ENCODE measurements around the gene MAPKAP1.
A peak's percentile ranks its signal among the peaks of the same experiment; 100 is the strongest.

Gene MAPKAP1

DNA sequence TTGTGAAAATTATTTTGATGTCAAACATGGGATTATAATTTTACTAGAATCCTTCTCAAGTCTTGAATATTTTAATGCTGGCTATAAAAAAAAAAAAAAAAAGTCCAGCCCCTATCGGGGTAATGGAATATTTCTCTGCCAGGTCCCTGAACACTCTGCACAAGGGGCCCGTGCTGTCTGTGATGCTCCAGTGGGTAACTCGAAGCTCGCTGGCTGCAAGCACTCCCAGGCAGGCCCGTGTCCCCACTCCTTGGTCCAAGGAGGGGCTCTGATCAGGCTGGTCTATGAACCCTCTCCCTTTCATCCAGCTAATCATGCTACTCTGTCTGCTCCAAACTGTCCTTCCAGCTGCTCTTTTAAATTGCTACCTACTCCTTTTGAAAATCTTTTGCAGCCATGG, 264.6 kb downstream of the MAPKAP1 start:
- Mint-ChIP-seq H3K36me3 (ENCODE audit: insufficient read depth) (peaks cover 22% of the 10 kb centered on the region), H3K27me3 (no peaks in the 10 kb centered on the region), H3K4me1 (ENCODE audit: low read depth in 2 of 2) (peaks cover 0 to 6% of the 10 kb centered on the region in 2 donors), H3K27ac (no peak overlapping the region), H3K9me3 (no peaks in the 10 kb centered on the region), H3K4me3 (no peak overlapping the region)
- no peak for ATAC-seq (replicated peaks)
- DNase-seq, result no peak

DNA sequence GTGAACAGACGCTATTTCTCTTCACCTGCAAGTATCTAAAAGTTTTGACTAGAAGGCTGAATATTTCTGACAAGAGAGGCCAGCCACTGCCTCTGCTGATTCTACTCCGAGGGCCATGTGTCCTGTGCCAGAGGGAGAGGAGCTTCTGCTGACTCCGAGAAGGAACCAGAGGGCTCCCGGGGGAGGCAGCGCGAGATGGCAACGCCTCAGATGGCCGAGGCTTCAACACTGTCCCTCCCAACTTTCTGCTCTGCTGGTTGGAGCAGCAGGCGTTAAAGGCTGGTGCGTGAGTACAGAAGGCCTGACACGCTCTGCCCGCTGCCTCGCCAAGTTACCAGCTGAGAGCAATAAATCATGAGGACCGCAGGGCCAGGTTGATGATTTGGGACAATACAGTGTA, 266.6 kb downstream of the MAPKAP1 start:
- Mint-ChIP-seq H3K36me3 (ENCODE audit: insufficient read depth) (peaks cover 22% of the 10 kb centered on the region), H3K27me3 (no peaks in the 10 kb centered on the region), H3K4me1 (ENCODE audit: low read depth in 2 of 2) (peaks cover 0 to 4% of the 10 kb centered on the region in 2 donors), H3K4me3 (no peak overlapping the region), H3K9me3 (no peaks in the 10 kb centered on the region), H3K27ac (no peak overlapping the region)
- DNase-seq (no peak), ATAC-seq (replicated peaks) (no peak)

DNA sequence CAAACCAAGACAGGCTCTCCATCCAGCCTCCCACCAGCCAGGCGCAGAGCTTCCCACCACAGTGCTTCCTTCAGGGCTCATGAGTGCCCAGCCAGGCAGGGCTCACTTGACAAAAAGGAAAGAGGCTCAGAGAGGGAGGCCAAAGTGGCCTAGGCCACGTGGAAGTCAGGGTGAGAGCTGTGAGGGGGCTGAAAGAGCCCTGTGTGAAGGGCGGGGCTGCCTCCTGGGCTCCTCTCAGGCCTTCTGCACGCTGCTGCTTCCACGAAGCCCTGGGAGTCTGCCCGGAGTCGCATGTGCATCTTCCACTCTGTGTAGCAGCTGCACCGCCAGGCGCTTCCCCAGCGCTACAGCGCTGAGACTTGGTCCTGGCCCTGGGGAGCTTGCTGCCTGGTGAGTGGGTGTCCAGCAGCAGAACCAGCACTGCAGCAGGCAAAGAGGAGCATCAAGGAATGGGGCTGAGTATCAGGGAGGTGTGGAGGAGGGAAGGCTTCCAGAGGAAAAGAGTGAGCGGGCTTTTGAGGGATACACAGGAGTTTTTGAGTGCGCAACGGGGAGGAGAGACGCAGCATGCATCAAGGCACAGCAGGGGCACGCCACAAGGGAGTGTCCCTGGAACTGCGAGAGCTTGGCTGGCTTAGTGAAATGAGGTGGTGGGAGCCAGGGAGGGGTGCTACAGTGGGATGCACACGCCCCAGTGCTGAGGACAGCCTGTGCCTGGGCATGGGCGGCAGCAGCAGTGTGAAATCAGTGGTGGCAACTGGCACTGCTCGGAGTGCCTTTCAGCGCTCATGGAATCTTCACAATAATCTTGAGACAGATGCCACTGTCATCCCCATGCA, 267.4 kb downstream of the MAPKAP1 start:
- DNase-seq, result no peak
- H3K27me3 Mint-ChIP-seq, result no peaks in the 10 kb centered on the region
- no peak for ATAC-seq (replicated peaks)
- H3K36me3 Mint-ChIP-seq (ENCODE audit: insufficient read depth), result peaks cover 18% of the 10 kb centered on the region
- no peaks in the 10 kb centered on the region for H3K9me3 Mint-ChIP-seq
- no peaks in the 10 kb centered on the region for H3K4me1 Mint-ChIP-seq (ENCODE audit: low read depth in 2 of 2)
- H3K4me3 Mint-ChIP-seq, result no peak overlapping the region
- no peak overlapping the region for H3K27ac Mint-ChIP-seq

DNA sequence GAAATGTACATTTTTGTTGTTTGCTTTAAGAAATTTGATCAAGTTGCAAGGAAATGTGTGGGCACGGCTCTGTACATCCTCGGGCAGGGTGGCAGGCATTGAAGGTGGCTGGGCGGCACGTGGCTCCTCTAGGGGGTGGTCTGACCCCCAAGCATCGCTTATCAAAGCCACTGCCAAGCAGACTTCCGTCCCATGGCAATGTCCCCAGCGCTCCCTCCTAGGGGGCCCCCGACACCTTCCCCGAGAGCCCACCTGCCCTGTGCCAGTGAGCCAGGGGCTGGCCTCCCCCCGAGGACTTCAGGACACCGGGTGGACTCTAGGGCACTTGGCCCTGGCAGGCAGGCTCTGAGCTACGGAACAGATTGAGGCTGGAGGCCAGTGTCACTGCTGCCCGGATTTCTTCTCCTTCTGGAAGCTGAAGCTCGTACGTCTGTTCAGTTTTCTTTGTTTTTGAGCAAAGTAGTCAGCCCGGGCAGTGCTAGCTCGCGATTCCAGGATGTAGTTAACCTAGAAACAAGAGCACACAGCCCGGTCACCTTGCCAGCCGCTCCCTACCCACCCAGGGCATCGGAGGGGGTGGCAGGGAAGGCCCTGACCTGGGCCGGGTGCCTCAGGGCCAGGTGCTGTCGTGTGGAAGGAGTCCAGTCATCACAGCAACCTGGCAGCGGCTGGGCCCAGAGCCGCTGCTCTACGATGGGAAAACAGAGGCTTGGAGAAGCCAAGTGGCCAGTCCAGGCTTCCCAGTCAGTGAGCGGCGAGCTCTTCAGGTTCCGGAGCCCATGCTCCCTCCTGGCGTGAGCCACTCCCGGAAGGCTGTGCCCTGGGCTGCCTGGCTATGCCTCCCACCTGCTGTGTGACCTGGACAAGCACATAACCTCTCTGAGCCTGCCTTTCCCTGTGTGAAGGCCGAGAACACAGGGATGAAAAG, 268.2 kb downstream of the MAPKAP1 start:
- no peaks in the 10 kb centered on the region for H3K9me3 Mint-ChIP-seq
- peak overlapping the region in 1 of 2 donors; percentile 15 for H3K27ac Mint-ChIP-seq
- H3K27me3 Mint-ChIP-seq, result no peaks in the 10 kb centered on the region
- H3K4me1 Mint-ChIP-seq (ENCODE audit: low read depth in 2 of 2), result no peaks in the 10 kb centered on the region
- DNase-seq (no peak), ATAC-seq (replicated peaks) (no peak)
- no peak overlapping the region for H3K4me3 Mint-ChIP-seq
- H3K36me3 Mint-ChIP-seq (ENCODE audit: insufficient read depth), result peaks cover 15% of the 10 kb centered on the region

DNA sequence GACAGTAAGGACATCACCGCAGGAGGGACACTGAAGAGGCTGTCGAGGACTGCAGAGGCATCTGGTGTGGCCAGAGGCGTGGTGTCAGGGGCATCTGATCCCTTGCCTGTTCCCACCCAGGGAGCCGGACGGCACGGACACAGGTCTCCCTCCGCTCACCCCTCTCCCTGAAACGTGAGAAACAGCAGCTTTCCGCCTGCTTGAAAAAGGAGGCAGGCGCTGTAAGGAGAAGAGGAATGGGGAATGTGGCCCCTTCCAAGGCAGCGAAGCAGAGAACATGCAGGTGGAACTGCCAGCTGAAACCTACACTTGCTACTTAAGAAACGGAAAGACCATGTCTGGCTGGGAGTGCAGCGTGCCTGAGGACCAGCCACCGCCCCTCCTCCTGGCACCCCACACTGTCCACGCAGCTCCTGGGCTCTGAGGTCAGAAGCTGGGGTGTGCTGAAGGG, 269.2 kb downstream of the MAPKAP1 start:
- no peaks in the 10 kb centered on the region for H3K4me1 Mint-ChIP-seq (ENCODE audit: low read depth in 2 of 2)
- H3K9me3 Mint-ChIP-seq, result no peaks in the 10 kb centered on the region
- H3K36me3 Mint-ChIP-seq (ENCODE audit: insufficient read depth), result peaks cover 15% of the 10 kb centered on the region
- H3K4me3 Mint-ChIP-seq, result no peak overlapping the region
- H3K27me3 Mint-ChIP-seq, result no peaks in the 10 kb centered on the region
- ATAC-seq (replicated peaks), result no peak
- DNase-seq, result no peak
- peak overlapping the region in 1 of 2 donors; percentile 15 for H3K27ac Mint-ChIP-seq

DNA sequence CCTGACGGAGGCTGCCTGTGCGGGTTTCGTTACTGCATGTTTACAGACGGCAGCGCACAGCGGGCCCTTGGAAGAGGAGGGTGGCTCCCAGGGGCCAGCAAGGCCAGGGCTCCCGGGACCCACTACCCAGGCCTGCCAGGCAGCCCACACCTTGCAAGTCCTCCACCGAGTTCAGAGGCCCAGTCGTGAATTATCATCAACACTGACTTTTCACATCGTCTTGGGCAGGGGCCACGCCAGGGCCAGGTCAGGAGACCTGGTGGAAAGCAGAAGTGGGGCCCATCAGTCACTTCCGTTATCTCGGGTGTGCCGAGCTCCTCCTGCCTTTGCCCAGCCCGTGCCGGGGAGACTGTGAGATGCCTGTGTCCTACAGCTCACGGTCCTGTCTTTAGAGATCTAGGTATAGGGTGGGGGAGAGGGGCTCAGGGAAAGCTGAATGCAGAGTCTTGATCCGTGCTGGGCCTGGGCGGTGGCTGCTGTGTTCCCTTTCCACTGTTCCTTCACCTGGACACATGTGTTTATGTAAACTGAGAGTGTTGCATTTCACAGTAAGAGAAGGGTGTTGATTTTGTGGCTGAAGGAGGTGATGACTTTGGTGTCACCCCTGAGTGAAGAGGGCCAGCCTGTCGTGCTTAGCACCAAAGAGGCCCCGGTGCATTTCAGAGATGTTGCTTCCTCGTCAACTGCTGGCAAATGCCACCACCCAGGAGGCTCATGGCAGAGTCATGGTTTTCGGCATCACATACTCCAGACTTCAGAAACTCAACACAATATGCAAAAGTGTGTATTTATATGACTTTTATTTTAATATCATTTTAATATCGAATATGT, 270.2 kb downstream of the MAPKAP1 start:
- Mint-ChIP-seq H3K27me3 (no peaks in the 10 kb centered on the region), H3K36me3 (ENCODE audit: insufficient read depth) (peaks cover 15% of the 10 kb centered on the region), H3K4me1 (ENCODE audit: low read depth in 2 of 2) (no peaks in the 10 kb centered on the region), H3K9me3 (no peaks in the 10 kb centered on the region), H3K27ac (no peak overlapping the region), H3K4me3 (no peak overlapping the region)
- ATAC-seq (replicated peaks), result no peak
- no peak for DNase-seq

DNA sequence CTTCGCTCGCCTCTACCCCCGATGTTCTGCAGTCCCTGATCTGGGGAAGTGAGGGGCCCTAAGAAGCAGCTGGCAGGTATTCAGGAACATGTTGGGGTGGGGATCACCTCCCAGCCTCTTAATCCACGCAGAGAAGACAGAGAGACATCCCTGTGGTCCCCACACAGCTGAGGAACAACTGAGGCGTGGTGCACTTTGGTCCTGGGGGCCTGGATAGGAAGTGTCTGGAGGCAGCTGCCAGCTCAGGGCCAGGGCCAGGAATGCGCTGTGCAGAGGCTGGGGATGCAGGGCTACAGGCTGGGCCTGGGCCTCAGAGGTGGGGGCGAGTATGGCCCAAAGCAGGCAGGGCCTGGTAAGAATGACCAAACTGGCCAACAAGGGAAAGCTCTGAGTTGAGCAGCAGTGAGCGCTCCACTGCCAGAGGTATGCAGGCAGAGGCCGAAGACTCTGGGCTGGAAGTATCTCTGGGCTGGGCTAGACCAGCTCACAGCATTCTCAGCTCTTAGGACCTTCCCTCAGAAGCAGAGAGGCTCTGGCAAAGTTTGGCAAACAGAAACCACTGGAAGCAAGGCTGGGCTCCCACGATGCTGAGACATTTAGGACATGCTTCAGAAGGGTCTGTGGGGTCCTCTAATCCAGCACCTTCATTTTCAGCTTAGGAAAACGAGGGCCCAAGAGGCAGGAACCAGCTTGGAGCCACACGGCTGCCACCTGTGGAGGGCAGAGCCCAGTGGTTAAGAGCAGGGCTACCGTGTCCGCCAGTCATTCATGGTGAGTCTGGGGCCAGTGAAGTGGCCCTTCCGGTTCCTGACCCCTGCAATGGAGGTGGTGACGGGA, 271.0 kb downstream of the MAPKAP1 start:
- H3K4me3 Mint-ChIP-seq, result no peak overlapping the region
- no peaks in the 10 kb centered on the region for H3K27me3 Mint-ChIP-seq
- no peak for DNase-seq
- no peaks in the 10 kb centered on the region for H3K4me1 Mint-ChIP-seq (ENCODE audit: low read depth in 2 of 2)
- ATAC-seq (replicated peaks), result no peak
- H3K9me3 Mint-ChIP-seq, result no peaks in the 10 kb centered on the region
- peaks cover 15% of the 10 kb centered on the region for H3K36me3 Mint-ChIP-seq (ENCODE audit: insufficient read depth)
- H3K27ac Mint-ChIP-seq, result peak overlapping the region; percentile 33 to 71

DNA sequence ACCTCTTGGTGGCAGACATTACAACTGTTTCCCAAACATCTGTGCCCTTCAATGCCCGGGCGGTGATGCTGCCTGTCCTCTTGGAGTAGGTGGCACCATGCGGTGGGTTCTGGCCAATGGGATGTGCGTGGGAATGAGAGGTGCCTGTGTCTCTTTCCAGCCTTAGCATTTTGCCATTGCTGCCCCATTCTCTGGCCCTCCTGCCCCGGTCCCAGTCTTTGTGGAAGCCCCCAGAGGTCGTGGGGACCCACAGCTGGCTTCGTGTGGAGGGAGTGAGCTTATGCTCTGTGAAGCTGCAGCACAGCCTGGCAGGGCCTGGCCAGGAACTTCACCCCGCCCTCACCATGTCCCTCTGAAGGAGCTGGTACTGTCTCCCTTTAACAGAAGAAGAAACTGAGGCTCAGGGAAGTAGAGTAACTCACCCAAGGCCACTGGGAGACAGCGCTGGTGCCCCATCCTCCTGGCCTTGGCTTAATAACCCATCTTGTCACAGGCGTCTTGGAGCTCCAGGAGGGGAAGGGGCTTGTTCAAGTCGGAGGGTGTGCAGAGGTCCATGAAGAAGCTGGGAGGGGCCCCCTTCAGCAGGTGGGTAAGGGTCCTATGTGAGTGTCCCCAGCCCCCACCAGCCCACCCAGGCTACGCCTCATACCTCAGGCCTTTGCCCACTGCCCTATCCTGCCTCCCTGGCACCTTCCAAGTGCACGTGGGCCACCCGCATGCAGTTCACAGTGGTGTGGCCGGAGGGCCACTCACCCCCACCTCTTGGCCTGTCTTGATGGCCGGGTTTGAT, 271.8 kb downstream of the MAPKAP1 start:
- DNase-seq, result no peak
- Mint-ChIP-seq H3K4me3 (no peak overlapping the region), H3K36me3 (ENCODE audit: insufficient read depth) (peaks cover 13% of the 10 kb centered on the region), H3K27me3 (no peaks in the 10 kb centered on the region), H3K9me3 (no peaks in the 10 kb centered on the region), H3K4me1 (ENCODE audit: low read depth in 2 of 2) (no peaks in the 10 kb centered on the region), H3K27ac (peak overlapping the region in 1 of 2 donors; percentile 71)
- ATAC-seq (replicated peaks), result no peak

DNA sequence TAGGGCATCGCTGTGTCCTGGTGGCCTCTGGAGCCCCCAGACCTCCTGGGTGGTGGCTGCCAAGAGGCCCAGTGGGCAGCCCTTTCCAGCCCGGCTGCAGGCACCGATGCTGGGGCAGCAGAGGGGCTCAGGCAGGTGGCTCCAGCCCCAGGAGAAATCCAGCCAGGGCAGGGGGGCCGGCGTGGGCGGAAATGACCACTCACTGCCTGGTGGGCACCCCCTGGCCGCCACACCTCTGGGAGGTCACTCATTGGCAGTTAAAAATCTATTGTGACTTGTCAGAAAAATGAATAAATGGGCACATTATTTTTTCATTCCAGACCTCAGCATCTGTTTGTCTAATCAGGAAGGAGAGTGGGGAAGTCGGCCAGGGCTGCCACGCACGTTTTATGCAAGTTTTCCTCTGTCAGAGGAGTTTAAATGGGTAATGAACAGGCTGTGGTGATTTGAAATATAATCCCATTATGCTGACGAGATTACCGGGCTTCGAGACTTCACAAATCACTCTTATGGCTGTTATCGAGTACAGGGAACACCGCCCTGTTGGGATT, 273.5 kb downstream of the MAPKAP1 start:
- DNase-seq, result no peak
- no peaks in the 10 kb centered on the region for H3K9me3 Mint-ChIP-seq
- H3K27me3 Mint-ChIP-seq, result no peaks in the 10 kb centered on the region
- no peak for ATAC-seq (replicated peaks)
- peak overlapping the region in 1 of 2 donors; percentile 28 for H3K27ac Mint-ChIP-seq
- H3K4me1 Mint-ChIP-seq (ENCODE audit: low read depth in 2 of 2), result no peaks in the 10 kb centered on the region
- peaks cover 5% of the 10 kb centered on the region for H3K36me3 Mint-ChIP-seq (ENCODE audit: insufficient read depth)
- no peak overlapping the region for H3K4me3 Mint-ChIP-seq

DNA sequence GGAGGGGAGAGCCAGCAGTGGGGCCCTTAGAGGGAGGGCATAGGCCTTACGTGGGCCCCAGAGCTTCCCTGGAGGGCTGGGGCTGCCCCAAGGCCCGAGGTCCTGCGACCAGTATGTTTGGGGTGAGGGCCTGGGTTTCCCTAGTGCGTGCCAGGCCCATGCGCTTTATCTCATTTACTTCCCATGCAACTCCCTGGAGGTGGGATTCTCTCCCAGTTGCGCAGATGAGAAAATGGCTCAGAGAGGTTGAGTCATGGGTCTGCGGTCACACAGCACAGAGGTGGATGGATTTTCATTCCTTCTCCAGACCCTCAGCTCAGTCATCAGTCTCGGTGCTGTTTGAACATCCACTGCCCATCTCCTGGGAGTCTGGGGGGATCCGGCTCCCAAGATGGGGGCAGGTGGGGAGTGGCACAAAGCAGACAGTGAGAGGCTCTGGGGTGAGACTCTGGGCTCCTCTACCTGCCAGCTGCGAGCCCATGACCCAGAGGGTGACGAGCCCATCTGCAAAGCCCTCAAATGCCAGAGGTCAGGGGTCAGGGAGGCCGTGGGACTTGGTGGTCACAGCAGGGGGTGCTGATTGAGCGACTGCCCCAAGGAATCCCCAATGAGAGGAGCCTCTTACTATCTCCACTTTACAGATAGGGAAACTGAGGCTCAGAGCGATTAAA, 274.2 kb downstream of the MAPKAP1 start:
- no peaks in the 10 kb centered on the region for H3K9me3 Mint-ChIP-seq
- no peak overlapping the region for H3K4me3 Mint-ChIP-seq
- DNase-seq (no peak), ATAC-seq (replicated peaks) (no peak)
- H3K27me3 Mint-ChIP-seq, result no peaks in the 10 kb centered on the region
- H3K36me3 Mint-ChIP-seq (ENCODE audit: insufficient read depth), result no peaks in the 10 kb centered on the region
- no peaks in the 10 kb centered on the region for H3K4me1 Mint-ChIP-seq (ENCODE audit: low read depth in 2 of 2)
- no peak overlapping the region for H3K27ac Mint-ChIP-seq

DNA sequence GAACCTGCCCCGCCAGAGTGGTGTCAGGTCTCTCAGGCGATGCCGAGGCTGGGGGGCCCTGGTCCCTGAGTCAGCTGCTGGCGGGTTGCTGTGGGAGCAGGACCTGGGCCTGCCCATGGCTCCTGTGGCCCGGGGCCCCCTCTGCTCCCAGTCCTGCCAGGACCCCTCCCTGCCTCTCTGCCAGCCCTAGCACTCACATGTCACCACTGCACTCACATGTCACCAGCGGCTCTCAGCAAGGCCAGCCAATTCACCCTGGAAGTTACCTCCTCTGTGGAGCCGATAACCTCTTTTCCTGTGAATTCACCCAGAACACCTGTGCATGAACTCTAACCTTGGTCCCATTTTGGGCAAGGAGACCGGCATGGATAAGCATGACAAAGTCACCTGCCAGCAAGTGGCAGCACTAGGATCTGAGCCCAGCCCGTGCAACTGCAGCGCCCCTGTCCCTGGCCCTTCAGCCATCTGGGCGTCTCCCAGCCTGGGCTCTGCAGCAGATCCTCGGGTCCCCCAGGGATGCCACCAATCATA, 275.2 kb downstream of the MAPKAP1 start:
- no peak overlapping the region for H3K27ac Mint-ChIP-seq
- no peaks in the 10 kb centered on the region for H3K36me3 Mint-ChIP-seq (ENCODE audit: insufficient read depth)
- ATAC-seq (replicated peaks) (no peak), DNase-seq (no peak)
- H3K4me3 Mint-ChIP-seq, result no peak overlapping the region
- no peaks in the 10 kb centered on the region for H3K27me3 Mint-ChIP-seq
- H3K4me1 Mint-ChIP-seq (ENCODE audit: low read depth in 2 of 2), result no peaks in the 10 kb centered on the region
- H3K9me3 Mint-ChIP-seq, result no peaks in the 10 kb centered on the region

Measured in effector memory CD8-positive, alpha-beta T cell (primary cell).